Effector memory CD4-positive, alpha-beta T cell (primary cell): ENCODE data around the gene TSC22D1.
"Not testable (repeated sequence)": the region's sequence is repeated elsewhere in the genome, so short reads cannot be mapped to it uniquely, and the experiment has no call there.

Experiments
- DNase-seq, 3 donors: peaks; one replicate each; pipeline ENCODE4 v3.0.0-alpha.2; 2020
- H3K27ac ChIP-seq: 2 replicates; pipeline ENCODE4 v1.7.0; 2013; ENCODE audit warnings: mild to moderate bottlenecking, low read length, moderate library complexity; ENCODE audit not compliant: insufficient read depth, poor library complexity, severe bottlenecking
- H3K27me3 ChIP-seq: replicated peaks from 2 replicates; pipeline ENCODE4 v1.7.0; 2013; ENCODE audit warnings: mild to moderate bottlenecking, low read length; ENCODE audit not compliant: insufficient read depth, control insufficient read depth, poor library complexity, severe bottlenecking
- H3K36me3 ChIP-seq: 2 replicates; pipeline ENCODE4 v1.7.0; 2013; ENCODE audit warnings: mild to moderate bottlenecking, low read length, moderate library complexity; ENCODE audit not compliant: control insufficient read depth, insufficient read depth
- H3K4me1 ChIP-seq: 2 replicates; pipeline ENCODE4 v1.7.0; 2013; ENCODE audit warnings: low read length, mild to moderate bottlenecking; ENCODE audit not compliant: control insufficient read depth, insufficient read depth, poor library complexity, severe bottlenecking
- H3K4me3 ChIP-seq: 2 replicates; pipeline ENCODE4 v1.7.0; 2013; ENCODE audit warnings: low read length, low read depth, mild to moderate bottlenecking; ENCODE audit not compliant: insufficient read depth, poor library complexity, severe bottlenecking
- H3K9me3 ChIP-seq: 2 replicates; pipeline ENCODE4 v1.7.0; 2013; ENCODE audit warnings: mild to moderate bottlenecking, low read length, moderate library complexity; ENCODE audit not compliant: control insufficient read depth

The TSC22D1 gene

DNA sequence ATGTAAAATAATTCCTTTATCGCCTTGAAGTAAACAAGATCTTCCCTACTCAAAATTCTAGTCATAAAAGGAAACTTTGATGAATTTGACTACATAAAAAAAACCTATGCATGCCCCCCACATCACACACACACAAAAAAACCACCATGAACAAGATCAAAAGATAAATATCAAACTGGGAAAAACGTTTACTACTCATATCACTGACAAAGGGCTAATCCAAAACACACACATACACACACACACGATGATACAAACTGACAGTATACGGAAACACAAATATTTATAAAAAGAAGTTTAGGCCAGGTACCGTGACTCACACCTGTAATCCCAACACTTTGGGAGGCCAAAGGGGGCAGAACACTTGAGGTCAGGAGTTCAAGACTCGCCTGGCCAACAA lies 61.9 kb downstream of the TSC22D1 start:
- H3K36me3 ChIP-seq, result no peaks in the 10 kb centered on the region
- H3K4me3 ChIP-seq, result no peak overlapping the region
- no peaks in the 10 kb centered on the region for H3K9me3 ChIP-seq
- no peak for DNase-seq
- H3K27me3 ChIP-seq, result no peaks in the 10 kb centered on the region
- H3K4me1 ChIP-seq, result no peaks in the 10 kb centered on the region
- H3K27ac ChIP-seq, result no peak overlapping the region

- H3K27ac ChIP-seq, H3K4me1 ChIP-seq, DNase-seq, H3K9me3 ChIP-seq, H3K4me3 ChIP-seq, H3K36me3 ChIP-seq, H3K27me3 ChIP-seq: not testable (repeated sequence)
Measured at GRCh38 chr13:44509853-44510252, 66.3 kb downstream of the TSC22D1 start.

- no peaks in the 10 kb centered on the region for H3K36me3 ChIP-seq
- no peak overlapping the region for H3K4me3 ChIP-seq
- H3K9me3 ChIP-seq, result no peaks in the 10 kb centered on the region
- H3K4me1 ChIP-seq, result no peaks in the 10 kb centered on the region
- DNase-seq, result no peak
- H3K27me3 ChIP-seq, result no peaks in the 10 kb centered on the region
- H3K27ac ChIP-seq, result no peak overlapping the region
Measured at GRCh38 chr13:44508562-44509077, 67.5 kb downstream of the TSC22D1 start.

- DNase-seq, result no peak
- no peaks in the 10 kb centered on the region for H3K27me3 ChIP-seq
- no peaks in the 10 kb centered on the region for H3K4me1 ChIP-seq
- no peak overlapping the region for H3K4me3 ChIP-seq
- H3K27ac ChIP-seq, result no peak overlapping the region
- H3K9me3 ChIP-seq, result no peaks in the 10 kb centered on the region
- H3K36me3 ChIP-seq, result no peaks in the 10 kb centered on the region
Measured at GRCh38 chr13:44507639-44508038, 68.5 kb downstream of the TSC22D1 start.

DNA sequence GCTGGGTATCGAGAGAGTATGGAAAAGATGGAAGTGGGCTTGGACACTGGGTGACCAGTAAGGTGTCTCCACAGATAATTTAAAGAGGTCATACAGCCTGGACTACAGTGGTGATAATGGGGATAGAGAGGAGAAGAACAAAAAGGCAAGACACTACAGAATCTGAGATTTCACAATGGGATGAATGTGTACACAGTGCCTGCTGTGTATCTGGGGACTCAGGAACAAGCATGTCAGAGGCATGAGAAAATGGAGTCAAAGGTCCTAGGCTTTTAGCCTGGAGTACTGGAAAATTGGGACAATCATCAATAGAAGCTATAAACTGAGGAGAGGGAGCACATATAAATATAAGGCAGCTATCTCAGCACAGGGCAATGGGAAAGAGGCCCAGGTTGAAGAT lies 69.4 kb downstream of the TSC22D1 start:
- no peak overlapping the region for H3K4me3 ChIP-seq
- no peaks in the 10 kb centered on the region for H3K36me3 ChIP-seq
- H3K27ac ChIP-seq, result no peak overlapping the region
- DNase-seq, result no peak
- no peaks in the 10 kb centered on the region for H3K27me3 ChIP-seq
- no peaks in the 10 kb centered on the region for H3K9me3 ChIP-seq
- no peaks in the 10 kb centered on the region for H3K4me1 ChIP-seq

DNA sequence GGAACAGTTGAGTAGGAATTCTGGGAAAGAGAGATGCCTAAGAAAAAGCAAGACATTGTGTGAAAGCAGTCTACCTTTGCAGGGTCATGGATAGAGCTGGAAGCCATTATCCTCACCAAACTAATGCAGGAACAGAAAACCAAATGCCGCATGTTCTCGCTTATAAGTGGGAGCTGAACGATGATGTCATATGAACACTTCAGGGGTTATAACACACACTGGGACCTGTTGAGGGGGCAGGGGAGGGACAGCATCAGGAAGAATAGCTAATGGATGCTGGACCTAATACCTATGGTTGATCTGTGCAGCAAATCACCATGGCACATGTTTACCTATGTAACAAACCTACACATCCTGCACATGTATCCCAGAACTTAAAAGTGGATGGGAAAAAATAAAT lies 69.9 kb downstream of the TSC22D1 start:
- no peak overlapping the region for H3K27ac ChIP-seq
- H3K4me3 ChIP-seq, result no peak overlapping the region
- H3K4me1 ChIP-seq, result no peaks in the 10 kb centered on the region
- no peak for DNase-seq
- H3K36me3 ChIP-seq, result no peaks in the 10 kb centered on the region
- H3K27me3 ChIP-seq, result no peaks in the 10 kb centered on the region
- no peaks in the 10 kb centered on the region for H3K9me3 ChIP-seq

DNA sequence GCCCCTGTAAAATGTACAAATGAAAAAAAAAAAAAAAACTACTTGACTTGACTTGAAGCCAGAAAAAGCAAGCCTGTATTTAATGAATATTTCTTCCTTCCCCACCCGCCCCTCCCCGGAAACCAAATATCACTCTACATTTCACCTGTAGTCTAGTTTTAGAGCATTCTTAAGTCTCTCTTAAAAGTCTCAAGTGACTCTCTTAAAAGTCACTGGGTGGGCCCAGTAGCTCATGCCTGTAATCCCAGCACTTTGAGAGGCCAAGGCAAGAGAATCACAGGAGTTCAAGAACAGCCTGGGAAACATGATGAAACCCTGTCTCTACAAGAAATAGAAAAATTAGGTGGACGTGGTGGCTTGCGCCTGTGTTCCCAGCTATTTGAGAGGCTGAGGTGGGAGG lies 72.0 kb downstream of the TSC22D1 start:
- Histone ChIP-seq H3K9me3 (no peaks in the 10 kb centered on the region), H3K27me3 (no peaks in the 10 kb centered on the region), H3K36me3 (no peaks in the 10 kb centered on the region), H3K4me1 (no peaks in the 10 kb centered on the region), H3K27ac (no peak overlapping the region), H3K4me3 (no peak overlapping the region)
- no peak for DNase-seq

- Histone ChIP-seq H3K27me3 (no peaks in the 10 kb centered on the region), H3K36me3 (no peaks in the 10 kb centered on the region), H3K27ac (no peak overlapping the region), H3K4me1 (no peaks in the 10 kb centered on the region), H3K9me3 (no peaks in the 10 kb centered on the region), H3K4me3 (no peak overlapping the region)
- no peak for DNase-seq
Measured at GRCh38 chr13:44498969-44499368, 77.2 kb downstream of the TSC22D1 start.

- Histone ChIP-seq H3K27ac (no peak overlapping the region), H3K36me3 (no peaks in the 10 kb centered on the region), H3K4me1 (no peaks in the 10 kb centered on the region), H3K4me3 (no peak overlapping the region), H3K27me3 (no peaks in the 10 kb centered on the region), H3K9me3 (no peaks in the 10 kb centered on the region)
- no peak for DNase-seq
Measured at GRCh38 chr13:44498502-44498901, 77.6 kb downstream of the TSC22D1 start.

- H3K4me3 ChIP-seq, result no peak overlapping the region
- no peaks in the 10 kb centered on the region for H3K4me1 ChIP-seq
- no peaks in the 10 kb centered on the region for H3K9me3 ChIP-seq
- no peaks in the 10 kb centered on the region for H3K36me3 ChIP-seq
- no peak overlapping the region for H3K27ac ChIP-seq
- DNase-seq, result no peak
- no peaks in the 10 kb centered on the region for H3K27me3 ChIP-seq
Measured at GRCh38 chr13:44497801-44498200, 78.3 kb downstream of the TSC22D1 start.
